GM13976 (cell line): ENCODE results near the gene RHOA.
"Not testable (repeated sequence)": the region's sequence is repeated elsewhere in the genome, so short reads cannot be mapped to it uniquely, and the experiment has no call there.

Source experiments
- DNase-seq: peaks from one replicate; pipeline ENCODE4 v3.0.0; 2012; ENCODE audit warnings: low spot score
- in situ Hi-C: fragments of 300-500 bp; cut with MboI; formaldehyde crosslinking; loops from one replicate; pipeline ENCODE4 v1.12.0; 2022; ENCODE audit warnings: low sequenced_read_pairs, mixed read lengths, inconsistent platforms; ENCODE audit not compliant: unreplicated experiment
- TF ChIP-seq, protein P1 (sequence below): IDR thresholded peaks from 2 replicates; pipeline ENCODE4 v1.5.1; 2012; ENCODE audit warnings: borderline replicate concordance, mild to moderate bottlenecking; ENCODE audit not compliant: insufficient read depth; ENCODE audit errors: extremely low read depth, missing control alignments, control extremely low read depth

The RHOA gene

DNA sequence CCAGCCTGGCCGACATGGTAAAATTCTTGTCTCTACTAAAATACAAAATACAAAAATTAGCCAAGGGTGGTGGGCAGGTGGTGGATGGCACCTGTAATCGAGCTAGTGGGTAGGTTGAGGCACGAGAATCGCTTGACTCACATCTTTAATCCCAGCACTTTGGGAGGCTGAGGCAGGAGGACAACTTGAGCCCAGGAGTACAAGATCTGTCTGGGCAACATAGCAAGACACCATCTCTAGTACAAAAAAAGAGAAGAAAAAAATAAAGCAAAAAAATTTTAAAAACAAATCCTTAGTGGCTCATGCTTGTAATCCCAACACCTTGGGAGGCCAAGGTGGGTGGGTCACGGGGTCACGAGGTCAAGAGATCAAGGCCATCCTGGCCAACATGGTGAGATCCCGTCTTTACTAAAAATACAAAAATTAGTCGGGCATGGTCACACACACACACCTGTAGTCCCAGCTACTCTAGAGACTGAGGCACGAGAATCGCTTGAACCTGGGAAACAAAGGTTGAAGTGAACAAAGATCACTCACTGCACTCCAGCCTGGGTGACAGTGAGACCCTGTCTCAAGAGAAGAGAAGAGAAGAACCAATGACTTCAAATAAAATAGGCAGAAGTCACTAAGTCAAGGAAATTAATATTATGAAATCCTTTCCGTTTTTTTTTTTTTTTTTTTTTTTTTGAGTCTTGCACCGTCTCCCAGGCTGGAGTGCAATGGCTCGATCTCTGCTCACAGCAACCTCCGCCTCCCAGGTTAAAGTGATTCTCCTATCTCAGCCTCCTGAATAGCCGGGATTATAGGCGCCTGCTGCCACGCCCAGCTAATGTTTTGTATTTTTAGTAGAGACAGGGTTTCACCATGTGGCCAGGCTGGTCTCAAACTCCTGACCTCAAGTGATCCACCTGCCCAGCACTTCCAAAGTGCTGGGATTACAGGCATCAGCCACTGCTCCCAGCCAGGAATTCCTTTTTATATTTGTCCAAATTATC lies 4.9 kb downstream of the RHOA start:
- in situ Hi-C loops = no loop called here
- no peak for DNase-seq
- TF ChIP-seq, protein P1, sequence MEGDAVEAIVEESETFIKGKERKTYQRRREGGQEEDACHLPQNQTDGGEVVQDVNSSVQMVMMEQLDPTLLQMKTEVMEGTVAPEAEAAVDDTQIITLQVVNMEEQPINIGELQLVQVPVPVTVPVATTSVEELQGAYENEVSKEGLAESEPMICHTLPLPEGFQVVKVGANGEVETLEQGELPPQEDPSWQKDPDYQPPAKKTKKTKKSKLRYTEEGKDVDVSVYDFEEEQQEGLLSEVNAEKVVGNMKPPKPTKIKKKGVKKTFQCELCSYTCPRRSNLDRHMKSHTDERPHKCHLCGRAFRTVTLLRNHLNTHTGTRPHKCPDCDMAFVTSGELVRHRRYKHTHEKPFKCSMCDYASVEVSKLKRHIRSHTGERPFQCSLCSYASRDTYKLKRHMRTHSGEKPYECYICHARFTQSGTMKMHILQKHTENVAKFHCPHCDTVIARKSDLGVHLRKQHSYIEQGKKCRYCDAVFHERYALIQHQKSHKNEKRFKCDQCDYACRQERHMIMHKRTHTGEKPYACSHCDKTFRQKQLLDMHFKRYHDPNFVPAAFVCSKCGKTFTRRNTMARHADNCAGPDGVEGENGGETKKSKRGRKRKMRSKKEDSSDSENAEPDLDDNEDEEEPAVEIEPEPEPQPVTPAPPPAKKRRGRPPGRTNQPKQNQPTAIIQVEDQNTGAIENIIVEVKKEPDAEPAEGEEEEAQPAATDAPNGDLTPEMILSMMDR = no peak

DNA sequence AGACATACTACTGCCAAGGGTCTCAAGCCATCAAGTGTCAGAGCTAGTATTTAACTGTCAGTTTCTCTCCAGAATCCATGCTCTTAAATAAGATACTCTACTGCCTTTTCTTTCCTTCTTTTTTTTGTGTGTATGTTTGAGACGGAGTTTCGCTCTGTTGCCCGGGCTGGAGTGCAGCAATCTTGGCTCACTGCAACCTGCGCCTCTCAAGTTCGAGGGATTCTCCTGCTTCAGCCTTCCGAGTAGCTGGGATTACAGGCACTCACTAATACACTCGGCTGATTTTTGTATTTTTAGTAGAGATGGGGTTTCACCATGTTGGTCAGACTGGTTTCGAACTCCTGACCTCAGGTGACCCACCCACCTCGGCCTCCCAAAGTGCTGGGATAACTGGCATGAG lies 6.2 kb downstream of the RHOA start:
- DNase-seq, in situ Hi-C loops: not testable (repeated sequence)

DNA sequence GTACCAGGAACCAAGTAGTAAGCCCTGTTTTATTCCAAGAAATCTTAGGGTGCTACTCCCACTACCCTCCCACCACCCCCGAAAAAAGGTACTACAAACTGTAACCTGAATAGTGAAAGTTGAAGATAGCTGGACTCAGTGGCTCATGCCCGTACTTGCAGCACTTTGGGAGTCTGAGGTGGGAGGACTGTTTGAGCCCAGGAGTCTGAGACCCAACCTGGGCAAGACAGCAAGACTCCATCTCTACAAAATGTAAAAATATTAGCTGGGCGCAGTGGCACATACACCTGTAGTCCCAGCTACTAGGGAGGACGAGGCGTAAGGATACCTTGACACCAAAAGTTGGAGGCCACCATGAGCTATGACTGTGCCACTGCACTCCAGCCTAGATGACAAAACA lies 7.9 kb downstream of the RHOA start:
- TF ChIP-seq, protein P1 = no peak
- no peak for DNase-seq
- in situ Hi-C loops = no loop called here

DNA sequence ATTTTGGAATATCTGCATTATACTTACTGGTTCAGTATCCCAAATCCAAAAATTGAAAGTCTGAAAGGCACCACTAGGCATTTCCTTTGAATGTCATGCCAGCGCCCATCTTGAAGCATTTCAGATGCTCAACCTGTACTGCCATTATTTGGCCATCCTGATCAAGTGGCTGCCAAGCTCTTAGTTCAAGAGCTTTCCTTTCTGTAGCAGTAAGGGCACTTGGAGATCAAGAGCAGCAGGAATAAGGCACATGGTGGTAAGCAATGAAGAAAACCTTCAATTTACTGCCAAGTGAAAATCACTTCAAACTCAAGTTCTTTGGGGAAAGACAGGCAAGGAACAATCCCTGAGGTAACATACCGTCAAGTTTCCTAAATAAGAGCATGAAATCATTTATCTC lies 10.0 kb downstream of the RHOA start:
- in situ Hi-C loops = no loop called here
- TF ChIP-seq, protein P1 = no peak

DNA sequence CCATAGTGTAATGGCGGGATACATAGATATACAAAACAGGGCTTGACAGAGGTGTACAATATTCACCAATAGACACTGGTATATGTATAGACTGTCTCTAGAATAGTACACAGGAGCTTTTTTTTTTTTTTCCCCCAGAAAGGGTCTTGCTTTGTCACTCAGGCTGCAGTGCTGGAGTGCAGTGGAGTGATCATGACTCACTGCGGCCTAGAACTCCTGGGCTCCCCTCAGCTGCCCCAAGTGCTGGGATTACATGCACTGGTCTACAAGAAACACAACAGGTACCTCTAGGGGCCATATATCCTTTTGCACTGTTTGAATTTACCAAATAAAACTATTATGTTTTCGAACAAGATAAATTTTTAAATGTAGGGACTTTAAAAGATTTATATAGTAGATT lies 12.3 kb downstream of the RHOA start:
- DNase-seq = no peak
- TF ChIP-seq, protein P1 = no peak
- in situ Hi-C loops = no loop called here

More for the DNA sequence above, 10.0 kb downstream of the RHOA start:
- DNase-seq = no peak

DNA sequence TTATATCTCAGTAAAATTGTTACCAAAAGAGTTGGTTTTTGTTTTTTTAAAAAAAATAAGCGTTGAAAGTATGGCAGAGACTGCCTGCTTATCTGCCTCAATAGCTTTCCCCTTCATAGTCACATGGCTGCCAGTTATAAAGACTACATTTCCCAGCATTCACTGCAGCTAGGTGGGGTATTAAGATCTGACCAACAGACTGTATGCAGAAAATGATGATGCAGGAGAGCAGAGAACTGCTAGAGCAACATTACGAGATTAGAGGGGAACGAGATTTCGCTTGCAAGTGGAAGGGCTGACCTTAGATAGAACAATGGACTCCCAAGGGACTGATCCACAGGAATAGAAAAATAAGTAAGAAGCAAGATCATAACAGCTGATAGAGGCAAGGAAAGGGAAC lies 14.3 kb downstream of the RHOA start:
- in situ Hi-C loops = no loop called here
- no peak for DNase-seq
- TF ChIP-seq, protein P1 = no peak

DNA sequence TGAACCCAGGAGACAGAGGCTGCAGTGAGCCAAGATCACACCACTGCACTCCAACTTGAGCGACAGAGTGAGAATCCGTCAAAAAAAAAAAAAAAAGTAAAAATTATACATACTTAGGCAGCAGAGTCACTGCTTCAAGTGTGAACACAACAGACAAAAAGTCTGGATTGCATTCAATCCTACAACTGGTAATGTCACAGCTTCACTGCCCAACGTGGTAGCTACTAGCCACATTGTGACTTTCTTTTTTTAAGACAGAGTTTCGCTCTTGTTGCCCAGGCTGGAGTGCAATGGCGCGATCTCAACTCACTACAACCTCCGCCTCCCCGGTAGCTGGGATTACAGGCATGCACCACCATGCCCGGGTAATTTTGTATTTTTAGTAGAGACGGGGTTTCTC lies 20.5 kb downstream of the RHOA start:
- in situ Hi-C loops, DNase-seq: not testable (repeated sequence)
